ENCODE results near the gene KCNIP1.

- TF ChIP-seq POLR2A (IDR thresholded peaks at IDR 0.05; ENCODE audit: low read length) (no peak), GATA1 (IDR thresholded peaks at IDR 0.05; ENCODE audit: low read depth, low read length) (no peak)
Measured at GRCh38 chr5:170746075-170746960, 242.5 kb downstream of the KCNIP1 start.

Data from erythroblast (primary cell).